Parathyroid adenoma (tissue), 2 donors: ENCODE results near the gene TEX13C.

Source experiments
- H2AFZ ChIP-seq: fragments of 300-600 bp; sonication (generic); one replicate; pipeline ENCODE4 v1.7.0; 2017; ENCODE audit warnings: antibody characterized with exemption, mild to moderate bottlenecking
- H3K27ac ChIP-seq: fragments of 300-600 bp; sonication (generic); one replicate; pipeline ENCODE4 v1.7.0; 2017
- H3K27me3 ChIP-seq: fragments of 300-600 bp; sonication (generic); one replicate; pipeline ENCODE4 v1.7.0; 2017; ENCODE audit warnings: low read length; ENCODE audit not compliant: control insufficient read depth, insufficient read depth
- H3K36me3 ChIP-seq: fragments of 300-600 bp; sonication (generic); one replicate; pipeline ENCODE4 v1.7.0; 2017; ENCODE audit warnings: low read length; ENCODE audit not compliant: control insufficient read depth, insufficient read depth
- H3K4me1 ChIP-seq: fragments of 300-600 bp; sonication (generic); one replicate; pipeline ENCODE4 v1.7.0; 2017; ENCODE audit warnings: control low read depth
- H3K4me2 ChIP-seq: fragments of 300-600 bp; sonication (generic); one replicate; pipeline ENCODE4 v1.7.0; 2017; ENCODE audit warnings: low read length
- H3K4me3 ChIP-seq: fragments of 300-600 bp; sonication (generic); one replicate; pipeline ENCODE4 v1.7.0; 2017; ENCODE audit warnings: low read depth, low read length
- H3K79me2 ChIP-seq: fragments of 300-600 bp; sonication (generic); one replicate; pipeline ENCODE4 v1.7.0; 2017; ENCODE audit warnings: control low read depth
- H3K9ac ChIP-seq: fragments of 300-600 bp; sonication (generic); one replicate; pipeline ENCODE4 v1.7.0; 2017; ENCODE audit warnings: mild to moderate bottlenecking
- H3K9me3 ChIP-seq: fragments of 300-600 bp; sonication (generic); one replicate; pipeline ENCODE4 v1.7.0; 2017; ENCODE audit warnings: low read length; ENCODE audit not compliant: control insufficient read depth
- CTCF ChIP-seq: fragments of 300-600 bp; sonication (generic); IDR thresholded peaks from one replicate; pipeline ENCODE4 v1.7.0; 2017; ENCODE audit warnings: antibody characterized with exemption, mild to moderate bottlenecking
- donor health status: primary hyperparathyroidism.

Gene TEX13C

GRCh38 chrX:125327891-125328290 lies 8.2 kb downstream of the TEX13C start:
- TF ChIP-seq CTCF = no peak

GRCh38 chrX:125333583-125333982 lies 13.9 kb downstream of the TEX13C start:
- Histone ChIP-seq H3K4me3 (no peak overlapping the region), H3K4me1 (no peaks in the 10 kb centered on the region), H3K4me2 (no peak overlapping the region), H3K9ac (no peak overlapping the region), H3K9me3 (no peaks in the 10 kb centered on the region), H3K36me3 (no peaks in the 10 kb centered on the region), H2AFZ (no peak overlapping the region), H3K79me2 (no peaks in the 10 kb centered on the region), H3K27me3 (no peaks in the 10 kb centered on the region), H3K27ac (no peak overlapping the region)
- no peak for TF ChIP-seq CTCF

More at GRCh38 chrX:125327891-125328290, 8.2 kb downstream of the TEX13C start:
- Histone ChIP-seq H3K9me3 (no peaks in the 10 kb centered on the region), H3K27ac (no peak overlapping the region), H3K4me1 (no peaks in the 10 kb centered on the region), H3K9ac (no peak overlapping the region), H2AFZ (no peak overlapping the region), H3K36me3 (no peaks in the 10 kb centered on the region), H3K4me2 (no peak overlapping the region), H3K4me3 (no peak overlapping the region), H3K79me2 (no peaks in the 10 kb centered on the region), H3K27me3 (no peaks in the 10 kb centered on the region)

- Histone ChIP-seq H3K9me3 (no peaks in the 10 kb centered on the region), H3K27me3 (no peaks in the 10 kb centered on the region), H3K27ac (no peak overlapping the region), H3K4me3 (no peak overlapping the region), H3K4me1 (no peaks in the 10 kb centered on the region), H3K36me3 (no peaks in the 10 kb centered on the region), H3K9ac (no peak overlapping the region), H3K4me2 (no peak overlapping the region), H3K79me2 (no peaks in the 10 kb centered on the region), H2AFZ (no peak overlapping the region)
- no peak for TF ChIP-seq CTCF
Observed at GRCh38 chrX:125340490-125340889, 20.8 kb downstream of the TEX13C start.

GRCh38 chrX:125374169-125374568 lies 54.5 kb downstream of the TEX13C start:
- H3K27me3 ChIP-seq = no peaks in the 10 kb centered on the region
- no peak for TF ChIP-seq CTCF
- H3K27ac ChIP-seq = no peak overlapping the region
- H3K4me2 ChIP-seq = no peak overlapping the region
- no peaks in the 10 kb centered on the region for H3K9me3 ChIP-seq
- H3K9ac ChIP-seq = no peak overlapping the region
- H3K79me2 ChIP-seq = no peaks in the 10 kb centered on the region
- H3K4me3 ChIP-seq = no peak overlapping the region
- H2AFZ ChIP-seq = no peak overlapping the region
- H3K4me1 ChIP-seq = no peaks in the 10 kb centered on the region
- H3K36me3 ChIP-seq = no peaks in the 10 kb centered on the region
